ENCODE results near the gene ZNF641. TPM values are rescaled to one million over a fixed set of nuclear protein-coding genes. Genes with fewer than 3 reads are reported as not detected.

ZNF641 gene
- total RNA-seq, 3 donors from 2014 or later, result 22.9 to 33.8 (median 23.4) TPM

- Histone ChIP-seq H3K27me3 (no peaks in the 10 kb centered on the region), H3K9me3 (no peaks in the 10 kb centered on the region), H3K27ac (no peak overlapping the region), H3K36me3 (no peaks in the 10 kb centered on the region), H3K4me3 (no peak overlapping the region), H3K4me1 (no peaks in the 10 kb centered on the region)
- TF ChIP-seq POLR2AphosphoS5 (IDR thresholded peaks at IDR 0.05) (no peak), POLR2A (IDR thresholded peaks at IDR 0.05) (no peak), CTCF (IDR thresholded peaks at IDR 0.05) (no peak)
- intact Hi-C loops (cut with DNase I; ENCODE audit: low total_unique reads), result no loop called here
- no peak for DNase-seq (ENCODE audit: low spot score in 2 of 2)
Observed at GRCh38 chr12:48291511-48291910, 59.2 kb downstream of the ZNF641 start.

GRCh38 chr12:48288387-48289268 lies 62.1 kb downstream of the ZNF641 start:
- TF ChIP-seq CTCF (IDR thresholded peaks at IDR 0.05) (no peak), POLR2A (IDR thresholded peaks at IDR 0.05) (no peak)
- intact Hi-C loops (cut with DNase I; ENCODE audit: low total_unique reads), result no loop called here
- Histone ChIP-seq H3K27ac (no peak overlapping the region), H3K27me3 (no peaks in the 10 kb centered on the region), H3K4me1 (no peaks in the 10 kb centered on the region), H3K9me3 (no peaks in the 10 kb centered on the region), H3K4me3 (no peak overlapping the region), H3K36me3 (no peaks in the 10 kb centered on the region)
- DNase-seq (ENCODE audit: low spot score in 2 of 2), result no peak

Other genes starting within 250 kb of the ZNF641 start
- 10 to 100 TPM; 14.4 to 36.1 (median 30.2) TPM for gene SENP1, start 244.8 kb downstream of the ZNF641 start, total RNA-seq
- gene PFKM, start 231.6 kb downstream of the ZNF641 start, total RNA-seq, result 10 to 100 TPM; 19.0 to 40.0 (median 31.8) TPM
- gene ASB8, start 193.4 kb downstream of the ZNF641 start, total RNA-seq, result 10 to 100 TPM; 20.6 to 37.2 (median 30.6) TPM
- gene CCDC184, start 167.3 kb downstream of the ZNF641 start, total RNA-seq, result 1 to 10 TPM in 1 of 3 donors, under 1 TPM in 2; 0.44 to 2.0 (median 0.48) TPM
- not detected for gene OR10AD1, start 147.6 kb downstream of the ZNF641 start, total RNA-seq
- under 1 TPM in 1 of 3 donors, not detected in 2; 0.59 TPM for gene ANP32D, start 121.6 kb upstream of the ZNF641 start, total RNA-seq
- gene C12orf54, start 131.6 kb upstream of the ZNF641 start, total RNA-seq, result under 1 TPM in 1 of 3 donors, not detected in 2; 0.64 TPM
- gene OR8S1, start 174.7 kb upstream of the ZNF641 start, total RNA-seq, result not detected
- gene LALBA, start 219.1 kb upstream of the ZNF641 start, total RNA-seq, result not detected